NCI-H510A treated with DMSO at 0.1 percent for 48 hours (cell line): ENCODE measurements around the gene ZNF800.

Experiments
- DNase-seq: peaks from one replicate; lab custom pipeline; 2025; lab: John Stamatoyannopoulos, UW

The ZNF800 gene

GRCh38 chr7:127346575-127347256 is 45.8 kb downstream of the ZNF800 start:
- DNase-seq = no peak

DNA sequence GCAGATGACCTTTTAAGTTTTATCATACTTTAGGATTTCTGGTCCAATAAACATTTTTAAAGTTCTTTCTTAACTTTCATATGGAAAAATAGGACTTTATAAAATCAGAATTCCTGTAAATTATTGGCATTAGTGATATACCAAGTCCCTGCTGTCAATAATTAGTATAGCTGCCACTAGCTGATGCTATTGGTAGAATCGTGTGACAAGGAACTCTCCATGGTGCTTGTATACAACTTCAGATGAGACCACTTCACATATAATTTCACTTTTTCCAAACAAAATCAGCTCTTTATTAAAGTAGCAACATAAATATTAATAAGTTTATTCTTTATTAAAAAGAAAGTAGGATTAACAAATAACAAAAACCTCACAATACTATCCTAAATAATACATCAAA is 49.9 kb downstream of the ZNF800 start:
- no peak for DNase-seq

DNA sequence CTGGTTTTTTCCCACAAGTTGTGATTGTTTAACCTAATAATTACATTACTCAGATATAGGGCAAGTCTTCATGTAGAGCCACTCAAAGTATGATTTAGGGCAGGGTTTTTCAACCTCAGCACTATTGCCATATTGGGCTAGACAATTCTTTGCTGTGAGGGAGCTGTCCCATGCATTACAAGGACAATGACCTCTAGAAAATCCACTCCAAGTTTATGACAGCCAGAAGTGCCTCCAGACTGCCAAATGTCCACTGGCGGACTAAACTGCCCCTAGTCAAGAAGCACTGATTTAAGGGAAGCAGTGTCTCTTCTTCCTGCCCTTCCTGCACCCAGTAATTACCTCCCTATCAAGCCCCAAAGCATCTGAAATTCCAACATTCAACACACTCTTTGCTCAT is 54.4 kb downstream of the ZNF800 start:
- no peak for DNase-seq

GRCh38 chr7:127337581-127337980 is 54.9 kb downstream of the ZNF800 start:
- DNase-seq = no peak

DNA sequence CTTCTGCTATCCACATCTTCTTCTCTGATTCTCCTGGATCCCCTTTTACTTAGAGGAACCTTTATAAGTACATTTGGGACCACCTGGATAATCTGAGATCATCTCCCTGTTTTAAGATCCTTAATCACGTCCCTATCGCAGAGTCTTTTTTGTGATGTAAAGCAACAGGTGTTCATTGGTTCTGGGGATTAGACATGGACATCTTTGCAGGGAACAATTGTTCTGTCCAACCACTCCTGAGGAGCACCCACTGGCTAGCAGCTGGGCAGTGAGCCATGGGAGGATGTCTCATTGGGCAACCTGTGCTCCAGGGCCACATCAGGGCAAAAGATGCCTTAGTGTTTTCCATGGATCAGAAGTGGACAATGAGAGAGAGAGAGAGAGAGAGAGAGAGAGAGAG is 56.0 kb downstream of the ZNF800 start:
- DNase-seq = no peak

DNA sequence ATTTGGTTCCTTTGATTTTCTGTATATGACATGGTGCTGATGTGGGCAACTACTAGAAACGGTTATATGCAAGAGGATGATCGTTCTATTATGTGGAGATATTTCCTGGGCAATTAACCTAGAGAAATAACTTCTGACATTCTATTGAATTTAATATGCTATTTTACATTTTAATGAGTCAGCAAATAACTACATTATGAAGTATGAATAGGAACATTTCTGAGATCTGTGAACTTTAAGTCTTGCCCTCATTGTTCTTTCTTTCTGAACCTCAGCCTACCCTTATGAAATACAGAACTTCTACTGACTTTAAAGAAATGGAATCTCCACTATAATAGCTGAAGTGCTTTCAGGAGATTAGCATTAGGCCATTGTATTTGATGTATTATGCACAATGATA is 59.6 kb downstream of the ZNF800 start:
- no peak for DNase-seq

DNA sequence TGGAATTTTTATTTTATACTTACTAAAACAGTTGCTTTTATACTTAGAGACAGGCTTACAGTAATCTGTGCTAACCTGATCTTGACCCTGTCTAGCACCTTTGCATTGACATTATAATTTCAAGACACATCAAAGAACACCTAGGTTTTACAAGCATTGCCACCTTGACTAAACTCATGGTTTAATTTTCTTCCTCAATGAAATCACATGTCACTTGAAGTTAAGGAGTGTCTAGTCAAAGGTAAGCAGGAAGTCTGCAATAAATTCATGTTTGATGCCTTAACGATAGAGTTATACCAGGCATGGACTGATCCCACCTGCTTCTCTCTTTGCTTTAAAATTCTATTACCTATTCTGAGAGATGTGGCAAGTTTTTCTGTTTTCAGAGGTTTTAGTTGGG is 62.4 kb downstream of the ZNF800 start:
- DNase-seq = no peak

DNA sequence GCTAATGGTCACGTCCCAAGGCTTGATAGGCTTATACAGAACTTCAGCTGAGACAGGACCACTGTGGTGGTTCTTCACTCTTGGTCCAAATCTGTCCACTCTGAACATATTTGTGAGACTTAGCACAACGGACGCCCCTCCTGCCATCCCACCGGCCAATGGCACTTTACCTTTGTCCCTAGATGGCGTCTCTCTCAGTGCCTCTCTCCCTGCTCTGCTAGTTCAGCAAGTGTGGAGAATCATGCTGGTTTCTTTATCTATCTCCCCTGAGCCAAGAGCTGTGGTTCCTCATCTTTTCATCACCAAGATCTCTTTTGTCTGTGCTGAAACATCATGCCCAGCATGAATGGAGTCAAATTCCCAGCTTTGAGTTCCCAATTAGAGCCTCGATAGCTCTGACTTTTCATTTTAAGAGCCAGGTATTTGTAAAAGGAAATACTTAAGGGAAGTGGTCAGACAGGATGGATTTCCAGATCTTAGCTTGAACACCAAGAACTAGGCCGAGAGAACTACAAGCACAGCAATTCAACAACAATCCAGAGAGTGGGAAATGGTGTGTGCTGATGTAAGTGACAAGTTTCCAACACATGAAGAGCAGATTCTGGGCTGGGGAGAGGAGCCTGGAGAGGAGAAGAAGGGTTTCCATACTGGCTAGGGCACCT is 69.5 kb downstream of the ZNF800 start:
- no peak for DNase-seq

DNA sequence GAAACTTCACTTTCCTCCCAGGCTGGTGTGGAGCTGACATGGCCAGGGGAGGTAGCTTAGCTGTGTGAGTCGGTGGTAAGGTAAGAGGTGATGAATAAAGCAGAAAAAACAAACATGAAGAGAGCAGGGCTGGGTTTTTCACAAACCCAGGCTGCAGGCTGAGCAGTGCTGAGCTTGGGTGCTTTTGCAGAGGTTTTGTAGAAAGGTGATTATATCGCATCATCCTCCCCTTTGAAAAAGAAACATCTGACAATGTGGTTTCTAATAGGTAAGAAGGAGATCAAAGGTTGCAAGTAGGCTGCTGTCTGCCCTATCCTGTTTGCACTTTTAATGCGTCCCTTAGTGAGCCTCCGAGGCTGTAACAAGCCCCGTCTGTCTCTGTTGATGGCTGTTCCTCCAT is 70.2 kb downstream of the ZNF800 start:
- DNase-seq = no peak

GRCh38 chr7:127320974-127321373 is 71.5 kb downstream of the ZNF800 start:
- DNase-seq = no peak
